Naive thymus-derived CD4-positive, alpha-beta T cell (primary cell): ENCODE measurements around the gene COL5A1. TPM values are rescaled to one million over a fixed set of nuclear protein-coding genes. Genes with fewer than 3 reads are reported as not detected.

Source experiments
- ATAC-seq: fragments of 150-1000 bp; cut with Tn5 transposase; 2 replicates; pipeline ENCODE4 v1.10.0; 2021; ENCODE audit warnings: mild to moderate bottlenecking, moderate library complexity
- CTCF ChIA-PET: fragments of 350-600 bp; sonication (Branson Sonifier 250); formaldehyde crosslinking; loops from one replicate; lab custom pipeline; 2021; ENCODE audit warnings: antibody characterized with exemption; lab: Charles Lee
- POLR2A ChIA-PET: fragments of 350-600 bp; sonication (Branson Sonifier 250); formaldehyde crosslinking; loops from one replicate; lab custom pipeline; 2021; ENCODE audit warnings: antibody characterized with exemption, inconsistent platforms; lab: Charles Lee
- DNase-seq, 9 donors: peaks; one replicate each; pipeline versions ENCODE4 v3.0.0 to v3.0.0-alpha.2; 2020 to 2022; ENCODE audit warnings: mixed read lengths in 1 of 9
- H3K27ac ChIP-seq: one replicate; pipeline ENCODE4 v1.7.0; 2013; ENCODE audit warnings: mild to moderate bottlenecking, low read depth, low read length, moderate library complexity
- H3K27me3 ChIP-seq, 2 donors: one replicate each; pipeline ENCODE4 v1.7.0; 2013; ENCODE audit warnings: low read length in 2 of 2, mild to moderate bottlenecking in 2 of 2, moderate library complexity in 2 of 2; ENCODE audit not compliant: control insufficient read depth in 2 of 2, insufficient read depth in 2 of 2
- H3K36me3 ChIP-seq, 3 experiments: 1 replicate in 2 of 3; 2 replicates in 1 of 3; pipeline ENCODE4 v1.7.0; 2013; ENCODE audit warnings: low read length in 3 of 3, mild to moderate bottlenecking in 3 of 3, moderate library complexity in 1 of 3; ENCODE audit not compliant: insufficient read depth in 3 of 3, control insufficient read depth in 2 of 3
- H3K4me1 ChIP-seq, 2 donors: one replicate each; pipeline ENCODE4 v1.7.0; 2013; ENCODE audit warnings: low read length in 2 of 2, mild to moderate bottlenecking in 2 of 2, moderate library complexity in 1 of 2; ENCODE audit not compliant: control insufficient read depth in 2 of 2, insufficient read depth in 2 of 2
- H3K4me3 ChIP-seq: 2 replicates; pipeline ENCODE4 v1.7.0; 2013; ENCODE audit warnings: mild to moderate bottlenecking, low read length
- H3K9me3 ChIP-seq, 3 experiments: 1 replicate in 2 of 3; 2 replicates in 1 of 3; pipeline ENCODE4 v1.7.0; 2013; ENCODE audit warnings: low read length in 3 of 3; ENCODE audit not compliant: control insufficient read depth in 2 of 3
- H3K27ac Mint-ChIP-seq, 9 donors: one replicate each; pipeline ENCODE4 v1.8.0; 2020 to 2022; ENCODE audit warnings: mixed read lengths in 9 of 9, mild to moderate bottlenecking in 8 of 9, moderate library complexity in 5 of 9, inconsistent platforms in 2 of 9
- H3K27me3 Mint-ChIP-seq, 5 donors: one replicate each; pipeline ENCODE4 v1.8.0; 2021 to 2022; ENCODE audit warnings: mixed read lengths in 5 of 5, mild to moderate bottlenecking in 1 of 5
- H3K36me3 Mint-ChIP-seq, 5 donors: one replicate each; pipeline ENCODE4 v1.8.0; 2020 to 2022; ENCODE audit warnings: mixed read lengths in 5 of 5, mild to moderate bottlenecking in 3 of 5, inconsistent platforms in 1 of 5
- H3K4me1 Mint-ChIP-seq, 7 donors: one replicate each; pipeline ENCODE4 v1.8.0; 2020 to 2022; ENCODE audit warnings: mixed read lengths in 7 of 7, mild to moderate bottlenecking in 3 of 7, inconsistent platforms in 1 of 7
- H3K4me3 Mint-ChIP-seq, 10 donors: one replicate each; pipeline ENCODE4 v1.8.0; 2020 to 2022; ENCODE audit warnings: mild to moderate bottlenecking in 10 of 10, mixed read lengths in 10 of 10, moderate library complexity in 6 of 10, inconsistent platforms in 2 of 10
- H3K9me3 Mint-ChIP-seq, 11 donors: one replicate each; pipeline ENCODE4 v1.8.0; 2020 to 2022; ENCODE audit warnings: mixed read lengths in 11 of 11, mild to moderate bottlenecking in 4 of 11, inconsistent platforms in 1 of 11, moderate library complexity in 1 of 11
- intact Hi-C, 2 donors: fragments of 100-400 bp; cut with micrococcal nuclease; formaldehyde crosslinking; loops; one replicate each; pipeline ENCODE4 v1.15.1; 2023
- polyA plus RNA-seq, 2 donors: library from polyadenylated mRNA; unstranded; fragments of 300-500 nt; fragmentation: Illumina TruSeq; gene quantifications; one replicate each; pipeline ENCODE4 v1.2.3, GENCODE V29; 2021
- total RNA-seq, 6 experiments: library from RNA in 5 of 6; stranded (reverse) in 5 of 6; gene quantifications; 1 replicate in 5 of 6; 2 replicates in 1 of 6; pipeline ENCODE4 v1.2.3 and lab custom pipeline; 2021 to 2026

Gene COL5A1
- total and polyA plus RNA-seq, 7 experiments from 2014 or later, result 0.16 to 0.56 (median 0.24) TPM; not detected in 2

DNA sequence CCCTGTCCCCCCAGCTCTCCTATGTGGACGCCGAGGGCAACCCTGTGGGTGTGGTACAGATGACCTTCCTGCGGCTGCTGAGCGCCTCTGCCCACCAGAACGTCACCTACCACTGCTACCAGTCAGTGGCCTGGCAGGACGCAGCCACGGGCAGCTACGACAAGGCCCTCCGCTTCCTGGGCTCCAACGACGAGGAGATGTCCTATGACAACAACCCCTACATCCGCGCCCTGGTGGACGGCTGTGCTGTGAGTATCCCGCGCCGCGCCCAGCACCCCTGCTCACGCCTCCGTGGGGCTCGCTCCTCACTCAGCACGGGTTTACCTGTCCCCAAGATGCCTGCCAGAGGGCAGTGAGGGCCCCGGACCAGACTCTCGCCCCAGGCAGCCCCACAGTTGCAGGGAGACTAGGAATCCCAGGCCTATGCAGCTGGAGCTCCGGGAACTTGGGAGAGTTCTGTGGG is 193.4 kb downstream of the COL5A1 start:
- ATAC-seq (no peak), DNase-seq (no peak)
- CTCF ChIA-PET, result no interaction called here
- no peaks in the 10 kb centered on the region for H3K27me3 Mint-ChIP-seq
- H3K36me3 ChIP-seq, result no peaks in the 10 kb centered on the region
- H3K4me1 ChIP-seq, result no peaks in the 10 kb centered on the region
- POLR2A ChIA-PET, result no interaction called here
- H3K4me1 Mint-ChIP-seq, result no peaks in the 10 kb centered on the region
- H3K27ac Mint-ChIP-seq, result no peak overlapping the region
- H3K4me3 ChIP-seq, result no peak overlapping the region
- no peaks in the 10 kb centered on the region for H3K27me3 ChIP-seq
- no peak overlapping the region for H3K27ac ChIP-seq
- no peaks in the 10 kb centered on the region for H3K36me3 Mint-ChIP-seq
- no peak overlapping the region for H3K4me3 Mint-ChIP-seq
- H3K9me3 ChIP-seq, result no peaks in the 10 kb centered on the region
- intact Hi-C loops, result no loop called here
- H3K9me3 Mint-ChIP-seq, result no peaks in the 10 kb centered on the region

DNA sequence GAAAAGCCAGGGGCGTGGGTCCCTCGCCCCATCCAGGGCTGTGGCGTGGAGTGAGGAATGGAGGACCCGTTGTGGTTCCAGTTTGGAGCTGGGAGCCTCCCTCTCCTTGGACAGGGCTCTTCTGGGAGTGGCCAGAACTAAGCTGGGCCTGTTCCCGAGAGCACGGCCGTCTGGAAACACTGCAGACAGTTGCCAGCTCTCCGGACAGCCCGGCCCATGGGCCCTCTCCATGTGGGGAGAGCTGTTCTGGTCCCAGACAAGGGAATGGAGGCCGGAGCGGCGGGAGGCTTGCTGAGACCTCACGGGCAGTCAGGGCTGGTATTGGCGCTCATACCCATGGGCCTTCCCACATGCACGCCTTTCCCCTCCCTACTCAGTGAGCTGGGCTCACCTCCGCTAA is 193.8 kb downstream of the COL5A1 start:
- ATAC-seq, result no peak
- no peaks in the 10 kb centered on the region for H3K27me3 ChIP-seq
- Mint-ChIP-seq H3K9me3 (no peaks in the 10 kb centered on the region), H3K4me1 (no peaks in the 10 kb centered on the region), H3K4me3 (no peak overlapping the region), H3K36me3 (no peaks in the 10 kb centered on the region), H3K27me3 (no peaks in the 10 kb centered on the region), H3K27ac (no peak overlapping the region)
- CTCF ChIA-PET, result no interaction called here
- no peak overlapping the region for H3K27ac ChIP-seq
- no peak overlapping the region for H3K4me3 ChIP-seq
- POLR2A ChIA-PET, result no interaction called here
- no peaks in the 10 kb centered on the region for H3K9me3 ChIP-seq
- H3K4me1 ChIP-seq, result no peaks in the 10 kb centered on the region
- no peaks in the 10 kb centered on the region for H3K36me3 ChIP-seq
- no peak for DNase-seq
- intact Hi-C loops, result no loop called here

DNA sequence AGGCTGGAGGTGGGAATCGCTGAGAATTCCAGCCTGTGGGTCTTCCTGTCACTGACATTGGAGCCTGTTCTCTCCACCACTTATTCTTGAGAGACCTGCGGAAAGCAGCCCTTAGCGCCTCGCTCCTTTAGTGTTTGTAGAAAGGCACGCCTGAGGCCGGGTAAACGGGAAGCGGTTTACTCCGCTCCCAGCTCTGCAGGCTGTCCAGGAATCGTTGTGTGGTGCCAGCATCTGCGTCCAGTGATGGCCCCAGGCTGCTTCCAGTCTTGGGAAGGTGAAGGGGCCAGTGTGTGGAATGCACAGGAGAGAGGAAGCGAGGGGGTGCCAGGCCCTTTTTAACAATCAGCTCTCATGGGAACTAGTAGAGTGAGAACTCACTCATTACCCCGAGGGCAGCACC is 194.4 kb downstream of the COL5A1 start:
- Histone ChIP-seq H3K36me3 (no peaks in the 10 kb centered on the region), H3K9me3 (no peaks in the 10 kb centered on the region), H3K4me1 (no peaks in the 10 kb centered on the region), H3K27me3 (no peaks in the 10 kb centered on the region), H3K4me3 (no peak overlapping the region), H3K27ac (no peak overlapping the region)
- ChIA-PET POLR2A (no interaction called here), CTCF (no interaction called here)
- Mint-ChIP-seq H3K27ac (no peak overlapping the region), H3K9me3 (no peaks in the 10 kb centered on the region), H3K4me1 (no peaks in the 10 kb centered on the region), H3K36me3 (no peaks in the 10 kb centered on the region), H3K4me3 (no peak overlapping the region), H3K27me3 (no peaks in the 10 kb centered on the region)
- intact Hi-C loops, result no loop called here
- ATAC-seq (no peak), DNase-seq (no peak)

DNA sequence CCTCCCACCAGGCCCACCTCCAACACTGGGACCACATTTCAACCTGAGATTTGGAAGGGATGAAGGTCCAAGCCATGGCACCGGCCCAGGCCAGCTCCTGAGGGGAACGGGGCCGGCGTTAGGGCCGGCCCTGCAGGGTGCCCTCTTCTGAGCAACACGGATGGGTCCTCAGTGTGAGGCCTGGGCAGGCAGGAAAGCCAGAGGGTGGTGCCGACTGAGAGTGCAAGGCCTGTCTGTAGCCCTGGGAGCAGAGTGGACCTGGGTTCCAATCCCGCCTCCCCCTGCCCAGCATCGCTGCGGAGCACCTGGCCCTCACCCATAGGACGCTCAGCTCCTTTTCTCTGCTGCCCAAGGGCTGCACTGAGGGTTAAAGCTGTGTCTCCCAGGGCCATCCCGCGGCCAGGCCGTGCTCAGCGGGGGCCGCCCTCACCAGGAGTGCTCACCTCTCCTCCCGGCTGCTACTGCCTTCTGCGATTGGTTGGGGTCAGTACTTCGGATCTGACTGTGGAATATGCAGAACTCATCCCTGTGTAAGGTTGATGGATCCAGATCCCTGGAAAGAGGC is 194.9 kb downstream of the COL5A1 start:
- Mint-ChIP-seq H3K27ac (no peak overlapping the region), H3K4me1 (no peaks in the 10 kb centered on the region)
- no peak for DNase-seq

DNA sequence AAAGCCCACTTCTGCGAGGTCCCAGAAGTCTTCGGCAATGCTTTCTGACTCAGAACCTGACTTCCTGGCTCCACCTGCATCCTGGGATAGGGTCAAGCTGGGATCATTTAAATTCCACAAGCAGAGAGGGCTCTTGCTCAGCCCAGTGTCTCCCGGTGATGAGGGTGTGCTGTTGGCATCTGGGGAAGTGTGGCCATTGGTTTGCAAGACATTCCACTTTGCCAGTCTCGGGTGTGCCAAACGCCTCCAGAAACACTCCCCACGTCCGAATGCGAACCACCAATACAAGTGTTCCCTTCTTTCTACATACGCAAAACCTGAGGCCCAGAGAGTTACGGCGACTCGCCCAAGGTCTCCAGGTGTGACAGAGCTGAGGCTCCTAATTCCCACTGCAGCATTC is 195.9 kb downstream of the COL5A1 start:
- no peaks in the 10 kb centered on the region for H3K4me1 Mint-ChIP-seq
- no peak for DNase-seq

More for the DNA sequence above, 194.9 kb downstream of the COL5A1 start:
- ChIA-PET CTCF (no interaction called here), POLR2A (no interaction called here)
- no peak overlapping the region for H3K27ac ChIP-seq
- Mint-ChIP-seq H3K27me3 (no peaks in the 10 kb centered on the region), H3K4me3 (no peak overlapping the region), H3K36me3 (no peaks in the 10 kb centered on the region), H3K9me3 (no peaks in the 10 kb centered on the region)
- intact Hi-C loops, result no loop called here
- ATAC-seq, result no peak
- no peaks in the 10 kb centered on the region for H3K36me3 ChIP-seq
- no peaks in the 10 kb centered on the region for H3K4me1 ChIP-seq
- H3K4me3 ChIP-seq, result no peak overlapping the region
- no peaks in the 10 kb centered on the region for H3K9me3 ChIP-seq
- H3K27me3 ChIP-seq, result no peaks in the 10 kb centered on the region

DNA sequence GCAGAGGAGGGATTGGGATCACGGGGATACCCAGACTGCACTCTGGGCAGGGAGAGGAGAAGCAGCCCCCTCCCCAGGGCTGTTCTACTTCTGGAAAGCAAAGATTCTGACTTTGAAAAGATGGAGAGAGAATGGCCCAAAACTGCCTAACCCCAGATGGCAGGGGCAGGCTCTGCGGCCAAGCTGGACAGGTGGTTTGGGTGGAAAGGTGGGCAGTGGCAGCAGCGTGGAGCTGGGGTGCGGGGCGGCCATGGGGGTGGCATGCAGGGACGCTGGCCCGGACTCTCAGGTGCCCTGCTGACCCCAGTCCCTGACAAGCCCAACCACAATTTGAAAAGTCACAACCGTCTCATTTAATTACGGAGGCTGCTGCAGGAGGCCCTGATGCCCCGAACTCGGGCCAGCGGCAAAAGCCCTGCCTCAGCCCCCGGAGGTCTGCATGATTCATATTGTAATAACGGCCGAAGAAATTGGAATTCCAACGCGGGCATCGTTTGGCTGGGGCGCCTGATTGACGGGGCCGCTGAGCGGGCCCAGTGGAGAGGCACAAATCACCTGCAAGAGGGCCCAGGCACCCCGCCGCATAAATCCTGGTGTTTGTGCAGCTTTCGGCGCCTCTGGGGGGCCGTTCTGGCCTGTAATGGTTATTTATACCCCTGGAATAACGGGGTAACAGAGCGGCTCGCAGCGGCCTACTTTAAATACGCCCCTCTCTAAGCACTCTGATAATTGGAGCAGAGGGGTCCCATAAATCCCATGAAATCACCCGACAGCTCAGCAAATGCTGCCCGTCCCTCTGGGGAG is 197.2 kb downstream of the COL5A1 start:
- H3K4me1 ChIP-seq, result no peaks in the 10 kb centered on the region
- H3K4me3 ChIP-seq, result no peak overlapping the region
- H3K36me3 ChIP-seq, result no peaks in the 10 kb centered on the region
- peaks cover 0 to 3% (median 0%) of the 10 kb centered on the region in 11 donors for H3K9me3 Mint-ChIP-seq
- H3K27me3 Mint-ChIP-seq, result no peaks in the 10 kb centered on the region
- ATAC-seq (no peak), DNase-seq (no peak)
- ChIA-PET CTCF (no interaction called here), POLR2A (no interaction called here)
- intact Hi-C loops, result no loop called here
- no peaks in the 10 kb centered on the region for H3K4me1 Mint-ChIP-seq
- no peaks in the 10 kb centered on the region for H3K36me3 Mint-ChIP-seq
- H3K9me3 ChIP-seq, result no peaks in the 10 kb centered on the region
- no peak overlapping the region for H3K27ac ChIP-seq
- H3K4me3 Mint-ChIP-seq, result no peak overlapping the region
- H3K27ac Mint-ChIP-seq, result no peak overlapping the region
- no peaks in the 10 kb centered on the region for H3K27me3 ChIP-seq

More for the DNA sequence above, 195.9 kb downstream of the COL5A1 start:
- no peaks in the 10 kb centered on the region for H3K9me3 ChIP-seq
- Mint-ChIP-seq H3K36me3 (no peaks in the 10 kb centered on the region), H3K27me3 (no peaks in the 10 kb centered on the region), H3K4me3 (no peak overlapping the region), H3K27ac (no peak overlapping the region), H3K9me3 (no peaks in the 10 kb centered on the region)
- no peaks in the 10 kb centered on the region for H3K4me1 ChIP-seq
- intact Hi-C loops, result no loop called here
- POLR2A ChIA-PET, result no interaction called here
- no peaks in the 10 kb centered on the region for H3K27me3 ChIP-seq
- H3K27ac ChIP-seq, result no peak overlapping the region
- ATAC-seq, result no peak
- no peak overlapping the region for H3K4me3 ChIP-seq
- H3K36me3 ChIP-seq, result no peaks in the 10 kb centered on the region
- CTCF ChIA-PET, result no interaction called here
